Muscle layer of duodenum (tissue), 2 donors: Measurements from ENCODE around the gene TMPRSS15.
A peak's percentile ranks its signal among the peaks of the same experiment; 100 is the strongest.

ENCODE experiments used
- H3K27ac ChIP-seq: one replicate; pipeline ENCODE4 v1.7.0; 2013; ENCODE audit warnings: mild to moderate bottlenecking, low read length
- H3K27me3 ChIP-seq: one replicate; pipeline ENCODE4 v1.7.0; 2013; ENCODE audit warnings: low read depth, mild to moderate bottlenecking, control low read depth, low read length
- H3K36me3 ChIP-seq, 2 donors: one replicate each; pipeline ENCODE4 v1.7.0; 2013; ENCODE audit warnings: low read length in 2 of 2, control low read depth in 1 of 2, mild to moderate bottlenecking in 1 of 2; ENCODE audit not compliant: insufficient read depth in 2 of 2, control insufficient read depth in 1 of 2
- H3K4me1 ChIP-seq, 2 donors: one replicate each; pipeline ENCODE4 v1.7.0; 2013; ENCODE audit warnings: low read length in 2 of 2, mild to moderate bottlenecking in 2 of 2, control low read depth in 1 of 2, moderate library complexity in 1 of 2; ENCODE audit not compliant: insufficient read depth in 2 of 2, control insufficient read depth in 1 of 2
- H3K4me3 ChIP-seq, 2 donors: one replicate each; pipeline ENCODE4 v1.7.0; 2013; ENCODE audit warnings: low read length in 2 of 2, low read depth in 1 of 2, mild to moderate bottlenecking in 1 of 2
- H3K9me3 ChIP-seq, 2 donors: one replicate each; pipeline ENCODE4 v1.7.0; 2013; ENCODE audit warnings: low read length in 2 of 2, control low read depth in 1 of 2, mild to moderate bottlenecking in 1 of 2; ENCODE audit not compliant: control insufficient read depth in 1 of 2
- donor health status: healthy.

Gene TMPRSS15

GRCh38 chr21:18244671-18245463 lies 158.7 kb downstream of the TMPRSS15 start, which contains the start of gene CHODL:
TSS of gene CHODL (plus strand) at chr21:18244833. CDS start at chr21:18245224, 391 bp downstream.
- H3K27me3 ChIP-seq: no peaks in the 10 kb centered on the region
- H3K27ac ChIP-seq: no peak within 1 kb of the TSS
- no peaks in the 10 kb centered on the region for H3K9me3 ChIP-seq
- H3K4me1 ChIP-seq: peaks cover 0 to 12% of the 10 kb centered on the region in 2 donors
- peak within 1 kb of the TSS; percentile 56 to 75 for H3K4me3 ChIP-seq
- no peaks in the 10 kb centered on the region for H3K36me3 ChIP-seq

GRCh38 chr21:18235545-18235944 lies 168.0 kb downstream of the TMPRSS15 start:
- Histone ChIP-seq H3K27me3 (no peaks in the 10 kb centered on the region), H3K4me1 (no peaks in the 10 kb centered on the region), H3K9me3 (no peaks in the 10 kb centered on the region)

GRCh38 chr21:18228060-18228739 lies 175.4 kb downstream of the TMPRSS15 start:
- no peaks in the 10 kb centered on the region for H3K27me3 ChIP-seq
- no peak overlapping the region for H3K27ac ChIP-seq
- H3K4me1 ChIP-seq: no peaks in the 10 kb centered on the region
- no peak overlapping the region for H3K4me3 ChIP-seq
- H3K9me3 ChIP-seq: no peaks in the 10 kb centered on the region
- no peaks in the 10 kb centered on the region for H3K36me3 ChIP-seq

More at GRCh38 chr21:18235545-18235944, 168.0 kb downstream of the TMPRSS15 start:
- H3K36me3 ChIP-seq: no peaks in the 10 kb centered on the region
- no peak overlapping the region for H3K27ac ChIP-seq
- H3K4me3 ChIP-seq: no peak overlapping the region

GRCh38 chr21:18222346-18222745 lies 181.2 kb downstream of the TMPRSS15 start:
- H3K4me3 ChIP-seq: peak overlapping the region in 1 of 2 donors; percentile 27
- peaks cover 6 to 23% of the 10 kb centered on the region in 2 donors for H3K9me3 ChIP-seq
- H3K36me3 ChIP-seq: no peaks in the 10 kb centered on the region
- no peaks in the 10 kb centered on the region for H3K27me3 ChIP-seq
- no peak overlapping the region for H3K27ac ChIP-seq
- H3K4me1 ChIP-seq: no peaks in the 10 kb centered on the region

- no peaks in the 10 kb centered on the region for H3K27me3 ChIP-seq
- peaks cover 6 to 23% of the 10 kb centered on the region in 2 donors for H3K9me3 ChIP-seq
- no peak overlapping the region for H3K27ac ChIP-seq
- no peak overlapping the region for H3K4me3 ChIP-seq
- no peaks in the 10 kb centered on the region for H3K4me1 ChIP-seq
- H3K36me3 ChIP-seq: no peaks in the 10 kb centered on the region
Measured at GRCh38 chr21:18220498-18220897, 183.1 kb downstream of the TMPRSS15 start.
